ENCODE results near the gene TLE5. TPM values are rescaled to one million over a fixed set of nuclear protein-coding genes. Genes with fewer than 3 reads are reported as not detected.

The TLE5 gene
- total RNA-seq, 3 donors from 2014 or later: 427 to 664 (median 556) TPM

GRCh38 chr19:3048190-3048533 lies 14.1 kb downstream of the TLE5 start:
- intact Hi-C loops (cut with DNase I, micrococcal nuclease): no loop called here
- no peak for ATAC-seq
- no peak overlapping the region for H3K4me3 ChIP-seq

DNA sequence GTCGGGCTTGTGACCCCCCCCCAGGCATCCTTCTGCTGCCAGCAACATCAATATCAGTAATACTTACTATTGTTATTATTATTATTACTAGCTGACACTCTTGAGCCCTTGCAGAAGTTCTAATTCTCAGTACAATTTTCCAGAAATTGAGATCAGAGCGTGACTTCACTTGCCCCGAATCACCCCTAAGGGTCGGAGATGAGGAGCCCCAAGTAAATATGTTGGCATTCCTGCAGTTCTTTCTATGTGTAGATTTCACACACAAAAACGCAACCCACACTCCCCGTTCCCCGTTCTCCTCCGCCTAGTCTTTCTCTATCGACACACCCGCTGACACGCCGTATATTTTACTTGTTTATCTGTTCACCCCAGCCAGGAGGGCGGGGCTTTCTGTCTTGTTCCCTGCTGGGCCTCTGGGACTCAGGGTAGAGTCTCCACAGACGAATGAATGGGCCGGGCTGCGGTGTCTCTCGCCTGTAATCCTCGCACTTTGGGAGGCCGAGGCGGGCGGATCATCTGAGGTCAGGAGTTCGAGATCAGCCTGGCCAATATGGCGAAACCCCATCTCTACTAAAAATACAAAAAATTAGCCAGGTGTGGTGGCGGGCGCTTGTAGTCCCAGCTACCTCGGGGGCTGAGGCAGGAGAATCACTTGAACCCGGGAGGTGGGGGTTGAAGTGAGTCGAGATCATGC lies 14.7 kb downstream of the TLE5 start:
- TF ChIP-seq, protein P1, sequence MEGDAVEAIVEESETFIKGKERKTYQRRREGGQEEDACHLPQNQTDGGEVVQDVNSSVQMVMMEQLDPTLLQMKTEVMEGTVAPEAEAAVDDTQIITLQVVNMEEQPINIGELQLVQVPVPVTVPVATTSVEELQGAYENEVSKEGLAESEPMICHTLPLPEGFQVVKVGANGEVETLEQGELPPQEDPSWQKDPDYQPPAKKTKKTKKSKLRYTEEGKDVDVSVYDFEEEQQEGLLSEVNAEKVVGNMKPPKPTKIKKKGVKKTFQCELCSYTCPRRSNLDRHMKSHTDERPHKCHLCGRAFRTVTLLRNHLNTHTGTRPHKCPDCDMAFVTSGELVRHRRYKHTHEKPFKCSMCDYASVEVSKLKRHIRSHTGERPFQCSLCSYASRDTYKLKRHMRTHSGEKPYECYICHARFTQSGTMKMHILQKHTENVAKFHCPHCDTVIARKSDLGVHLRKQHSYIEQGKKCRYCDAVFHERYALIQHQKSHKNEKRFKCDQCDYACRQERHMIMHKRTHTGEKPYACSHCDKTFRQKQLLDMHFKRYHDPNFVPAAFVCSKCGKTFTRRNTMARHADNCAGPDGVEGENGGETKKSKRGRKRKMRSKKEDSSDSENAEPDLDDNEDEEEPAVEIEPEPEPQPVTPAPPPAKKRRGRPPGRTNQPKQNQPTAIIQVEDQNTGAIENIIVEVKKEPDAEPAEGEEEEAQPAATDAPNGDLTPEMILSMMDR (IDR thresholded peaks at IDR 0.05): no peak
- Histone ChIP-seq H3K4me1 (ENCODE audit: low read depth) (peaks cover 11% of the 10 kb centered on the region), H3K9me3 (no peaks in the 10 kb centered on the region), H3K36me3 (ENCODE audit: low read depth) (no peaks in the 10 kb centered on the region), H3K4me3 (no peak overlapping the region)
- peak; percentile 89 for ATAC-seq
- DNase-seq: peak; percentile 87 to 95 (median 90)
- intact Hi-C loops (cut with DNase I, micrococcal nuclease): no loop called here

More at GRCh38 chr19:3048190-3048533, 14.1 kb downstream of the TLE5 start:
- TF ChIP-seq, protein P1 (IDR thresholded peaks at IDR 0.05): no peak
- H3K36me3 ChIP-seq (ENCODE audit: low read depth): no peaks in the 10 kb centered on the region
- no peaks in the 10 kb centered on the region for H3K9me3 ChIP-seq
- peaks cover 11% of the 10 kb centered on the region for H3K4me1 ChIP-seq (ENCODE audit: low read depth)
- no peak for DNase-seq

DNA sequence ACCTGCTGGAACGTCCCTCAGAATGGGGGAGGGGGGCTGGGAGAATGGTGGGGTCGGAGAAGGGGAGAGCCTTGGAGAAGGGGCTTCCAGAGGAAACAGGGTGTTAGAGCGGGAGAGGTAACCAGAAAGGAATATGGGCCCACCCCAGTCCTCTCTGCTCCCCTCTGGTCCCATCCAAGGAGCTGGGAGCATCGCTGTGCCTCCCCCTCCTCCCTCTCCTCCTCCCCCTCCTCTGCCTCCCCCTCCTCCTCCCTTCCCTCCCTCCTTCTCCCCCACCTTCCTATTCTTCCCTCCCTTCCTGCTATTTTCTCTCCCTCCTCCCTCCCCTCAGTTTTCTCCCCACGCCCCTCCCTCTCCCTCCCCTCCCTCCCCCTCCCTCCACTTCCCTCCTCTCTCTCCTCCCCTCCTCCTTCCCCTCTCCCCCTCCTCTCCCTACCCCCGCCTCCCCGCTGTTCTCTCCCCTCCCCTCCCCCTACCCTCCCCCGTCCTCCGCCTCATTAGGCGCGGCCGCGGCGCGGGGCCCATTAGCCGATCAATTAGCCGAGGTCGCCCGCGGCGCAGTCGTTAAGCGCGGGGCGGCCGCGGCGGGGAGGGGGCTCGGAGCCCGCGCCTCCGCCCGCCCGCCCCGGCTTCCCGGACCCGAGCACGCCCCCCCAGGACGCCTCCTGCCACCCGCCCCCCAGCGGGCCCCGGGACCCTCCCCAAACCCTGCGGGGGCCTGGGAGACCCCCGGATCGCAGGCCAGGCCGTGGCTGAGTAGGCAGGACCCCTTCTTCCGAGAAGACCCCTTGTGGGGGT lies 15.4 kb downstream of the TLE5 start:
- Histone ChIP-seq H3K4me1 (ENCODE audit: low read depth) (peaks cover 11% of the 10 kb centered on the region), H3K9me3 (no peaks in the 10 kb centered on the region), H3K4me3 (no peak overlapping the region), H3K36me3 (ENCODE audit: low read depth) (no peaks in the 10 kb centered on the region)
- TF ChIP-seq, protein P1 (IDR thresholded peaks at IDR 0.05): no peak
- ATAC-seq (no peak), DNase-seq (peak in 1 of 3 donors; percentile 51)
- intact Hi-C loops (cut with DNase I, micrococcal nuclease): no loop called here

DNA sequence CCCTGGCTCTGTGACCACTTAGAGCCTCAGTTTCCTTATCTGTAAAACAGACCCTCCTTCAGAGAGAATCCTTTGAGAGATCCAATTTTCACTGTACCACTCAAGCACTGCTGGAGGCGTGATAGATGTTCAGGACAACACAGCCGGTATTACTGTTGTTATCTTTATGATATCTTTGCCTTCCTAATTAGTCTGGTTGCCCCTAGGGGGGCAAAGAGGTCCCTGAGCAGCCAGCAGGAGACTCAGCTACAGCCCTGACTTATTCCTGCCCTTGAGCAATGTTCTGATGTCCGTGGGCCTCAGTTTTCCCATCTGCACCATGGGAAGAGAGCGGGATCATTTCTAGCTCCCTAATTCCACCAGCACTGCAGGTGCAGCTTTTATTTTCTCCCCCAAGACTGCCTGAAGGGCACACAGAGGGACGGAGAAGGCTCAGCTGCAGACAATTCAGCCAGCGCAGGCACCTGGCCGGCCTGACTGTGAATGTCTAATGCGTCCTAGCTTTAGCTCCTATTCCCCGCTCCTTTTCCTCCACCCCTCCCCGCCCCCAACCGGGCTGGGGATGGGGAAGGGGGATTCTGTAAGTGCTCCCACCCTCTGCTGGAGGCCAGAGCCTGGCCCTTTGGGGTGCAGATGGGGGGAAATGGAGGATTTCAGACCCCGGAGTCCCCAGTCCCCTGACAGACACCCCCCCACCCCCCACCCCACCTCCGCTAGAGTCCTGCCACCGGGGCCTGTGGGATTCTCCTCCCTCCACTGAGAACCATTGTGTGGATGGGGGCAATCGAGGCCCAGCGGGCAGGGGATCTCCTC lies 16.2 kb downstream of the TLE5 start:
- Histone ChIP-seq H3K4me3 (no peak overlapping the region), H3K36me3 (ENCODE audit: low read depth) (no peaks in the 10 kb centered on the region), H3K9me3 (no peaks in the 10 kb centered on the region), H3K4me1 (ENCODE audit: low read depth) (peaks cover 7% of the 10 kb centered on the region)
- intact Hi-C loops (cut with DNase I, micrococcal nuclease): no loop called here
- TF ChIP-seq, protein P1 (IDR thresholded peaks at IDR 0.05): no peak
- ATAC-seq: no peak
- DNase-seq: peak in 1 of 3 donors; percentile 41

DNA sequence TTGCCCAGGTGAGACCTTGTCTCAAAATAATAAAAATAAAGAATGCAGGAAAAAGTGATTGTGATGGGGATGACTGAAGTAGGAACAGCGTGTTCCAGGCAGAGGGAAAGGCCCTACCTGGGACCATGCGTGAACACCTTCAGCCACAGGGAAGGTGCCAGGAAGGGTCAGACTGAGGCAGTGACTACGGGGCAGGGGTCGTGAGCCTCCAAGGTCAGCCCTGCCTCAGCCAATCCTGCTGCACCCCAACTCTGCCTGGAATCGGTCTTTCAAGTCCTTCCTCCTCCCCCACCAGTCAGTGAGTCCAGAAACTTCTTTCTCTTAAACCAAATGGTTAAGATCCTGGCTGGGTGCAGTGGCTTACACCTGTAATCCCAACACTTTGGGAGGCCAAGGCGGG lies 17.1 kb downstream of the TLE5 start:
- DNase-seq (no peak), ATAC-seq (no peak)
- TF ChIP-seq, protein P1 (IDR thresholded peaks at IDR 0.05): no peak
- Histone ChIP-seq H3K36me3 (ENCODE audit: low read depth) (no peaks in the 10 kb centered on the region), H3K9me3 (no peaks in the 10 kb centered on the region), H3K4me1 (ENCODE audit: low read depth) (peaks cover 6% of the 10 kb centered on the region), H3K4me3 (no peak overlapping the region)
- intact Hi-C loops (cut with DNase I, micrococcal nuclease): no loop called here

Data from mucosa of descending colon (tissue), 3 donors.